ENCODE measurements around the gene C17orf113. TPM values are rescaled to one million over a fixed set of nuclear protein-coding genes. Genes with fewer than 3 reads are reported as not detected.

The C17orf113 gene
- polyA plus RNA-seq, 1 experiment: 0.07 TPM

GRCh38 chr17:42040818-42041217 is 9.6 kb downstream of the C17orf113 start:
- ChIA-PET CTCF (no interaction called here), POLR2A (no interaction called here)

GRCh38 chr17:42039794-42040763 is 10.3 kb downstream of the C17orf113 start:
- POLR2A ChIA-PET: interaction anchor here (0.9 kb wide), 1 partner anchor 23 kb away, joined by 6 read pairs; the partner anchor contains the start of gene DNAJC7
- Histone ChIP-seq H3K27ac (ENCODE audit: low read depth, low read length) (no peak overlapping the region), H3K4me3 (ENCODE audit: low read depth, low read length) (no peak overlapping the region), H3K27me3 (ENCODE audit: control insufficient read depth, insufficient read depth, low read length) (peaks cover 34% of the 10 kb centered on the region), H3K9me3 (ENCODE audit: control insufficient read depth, insufficient read depth, low read length) (peaks cover 4% of the 10 kb centered on the region; the same call in 1 of the 2 replicates)
- TF ChIP-seq, protein P1, sequence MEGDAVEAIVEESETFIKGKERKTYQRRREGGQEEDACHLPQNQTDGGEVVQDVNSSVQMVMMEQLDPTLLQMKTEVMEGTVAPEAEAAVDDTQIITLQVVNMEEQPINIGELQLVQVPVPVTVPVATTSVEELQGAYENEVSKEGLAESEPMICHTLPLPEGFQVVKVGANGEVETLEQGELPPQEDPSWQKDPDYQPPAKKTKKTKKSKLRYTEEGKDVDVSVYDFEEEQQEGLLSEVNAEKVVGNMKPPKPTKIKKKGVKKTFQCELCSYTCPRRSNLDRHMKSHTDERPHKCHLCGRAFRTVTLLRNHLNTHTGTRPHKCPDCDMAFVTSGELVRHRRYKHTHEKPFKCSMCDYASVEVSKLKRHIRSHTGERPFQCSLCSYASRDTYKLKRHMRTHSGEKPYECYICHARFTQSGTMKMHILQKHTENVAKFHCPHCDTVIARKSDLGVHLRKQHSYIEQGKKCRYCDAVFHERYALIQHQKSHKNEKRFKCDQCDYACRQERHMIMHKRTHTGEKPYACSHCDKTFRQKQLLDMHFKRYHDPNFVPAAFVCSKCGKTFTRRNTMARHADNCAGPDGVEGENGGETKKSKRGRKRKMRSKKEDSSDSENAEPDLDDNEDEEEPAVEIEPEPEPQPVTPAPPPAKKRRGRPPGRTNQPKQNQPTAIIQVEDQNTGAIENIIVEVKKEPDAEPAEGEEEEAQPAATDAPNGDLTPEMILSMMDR (IDR thresholded peaks at IDR 0.05; ENCODE audit: low read depth, low read length): no peak
- CTCF ChIA-PET: interaction anchor here (1.0 kb wide), 1 partner anchor 15 kb away, joined by 3 read pairs; no protein-coding TSS in a partner anchor
- no peak for DNase-seq (ENCODE audit: low read depth, low spot score)

More at GRCh38 chr17:42040818-42041217, 9.6 kb downstream of the C17orf113 start:
- TF ChIP-seq, protein P1 (IDR thresholded peaks at IDR 0.05; ENCODE audit: low read depth, low read length): no peak
- Histone ChIP-seq H3K4me3 (ENCODE audit: low read depth, low read length) (no peak overlapping the region), H3K27ac (ENCODE audit: low read depth, low read length) (no peak overlapping the region), H3K9me3 (ENCODE audit: control insufficient read depth, insufficient read depth, low read length) (peaks cover 4% of the 10 kb centered on the region; the same call in 1 of the 2 replicates), H3K27me3 (ENCODE audit: control insufficient read depth, insufficient read depth, low read length) (peaks cover 34% of the 10 kb centered on the region)
- DNase-seq (ENCODE audit: low read depth, low spot score): no peak

- Histone ChIP-seq H3K4me3 (ENCODE audit: low read depth, low read length) (no peak overlapping the region), H3K9me3 (ENCODE audit: control insufficient read depth, insufficient read depth, low read length) (peaks cover 4% of the 10 kb centered on the region; the same call in 1 of the 2 replicates), H3K27ac (ENCODE audit: low read depth, low read length) (no peak overlapping the region), H3K27me3 (ENCODE audit: control insufficient read depth, insufficient read depth, low read length) (peaks cover 38% of the 10 kb centered on the region)
- POLR2A ChIA-PET: no interaction called here
- no peak for DNase-seq (ENCODE audit: low read depth, low spot score)
- CTCF ChIA-PET: interaction anchor here (1.6 to 1.9 kb wide), 2 partner anchors 10 to 13 kb away, joined by 3 to 4 read pairs; no protein-coding TSS in a partner anchor
- TF ChIP-seq, protein P1 (IDR thresholded peaks at IDR 0.05; ENCODE audit: low read depth, low read length): no peak
Measured at GRCh38 chr17:42038221-42038973, 12.0 kb downstream of the C17orf113 start.

DNA sequence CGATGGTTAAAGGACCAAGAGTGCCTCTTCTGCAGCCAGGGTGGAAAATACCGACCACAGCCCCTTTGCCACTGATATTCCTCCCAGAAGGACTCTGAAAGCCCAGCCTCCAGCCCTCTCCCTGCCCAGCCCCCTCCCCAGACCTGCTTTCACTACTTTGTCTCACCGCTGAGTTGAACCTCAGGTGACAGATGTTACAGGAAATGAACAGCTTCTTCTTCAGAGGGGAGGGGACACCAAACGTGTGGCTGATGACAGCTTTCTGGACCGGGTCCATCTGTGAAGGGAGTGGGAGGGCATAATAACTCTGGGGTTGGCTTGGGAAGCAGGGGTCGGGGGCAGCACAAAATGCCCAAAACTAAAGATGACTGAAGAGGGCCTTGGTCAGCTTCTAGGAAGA is 16.3 kb downstream of the C17orf113 start:
- Histone ChIP-seq H3K9me3 (ENCODE audit: control insufficient read depth, insufficient read depth, low read length) (no peaks in the 10 kb centered on the region), H3K4me3 (ENCODE audit: low read depth, low read length) (no peak overlapping the region), H3K27me3 (ENCODE audit: control insufficient read depth, insufficient read depth, low read length) (peaks cover 33% of the 10 kb centered on the region), H3K27ac (ENCODE audit: low read depth, low read length) (no peak overlapping the region)
- ChIA-PET CTCF (interaction anchor here (0.5 to 1.0 kb wide), 2 partner anchors 9 to 12 kb away, joined by 4 to 7 read pairs; no protein-coding TSS in a partner anchor), POLR2A (no interaction called here)
- TF ChIP-seq, protein P1 (IDR thresholded peaks at IDR 0.05; ENCODE audit: low read depth, low read length): no peak
- no peak for DNase-seq (ENCODE audit: low read depth, low spot score)
